Osteocyte (in vitro differentiated cells): ENCODE data around the gene TRIP6. TPM values are rescaled to one million over a fixed set of nuclear protein-coding genes. Genes with fewer than 3 reads are reported as not detected.

ENCODE experiments used
- DNase-seq: peaks from one replicate; pipeline ENCODE4 v3.0.0; 2021; ENCODE audit warnings: mixed read lengths; ENCODE audit not compliant: unreplicated experiment; ENCODE audit errors: extremely low spot score
- H3K27ac Mint-ChIP-seq: one replicate; pipeline ENCODE4 v1.8.0; 2021; ENCODE audit warnings: mild to moderate bottlenecking, mixed read lengths; ENCODE audit not compliant: unreplicated experiment
- H3K27me3 Mint-ChIP-seq: one replicate; pipeline ENCODE4 v1.8.0; 2021; ENCODE audit warnings: mixed read lengths; ENCODE audit not compliant: unreplicated experiment
- H3K36me3 Mint-ChIP-seq: one replicate; pipeline ENCODE4 v1.8.0; 2021; ENCODE audit warnings: mixed read lengths; ENCODE audit not compliant: unreplicated experiment
- H3K4me1 Mint-ChIP-seq: one replicate; pipeline ENCODE4 v1.8.0; 2021; ENCODE audit warnings: mixed read lengths; ENCODE audit not compliant: unreplicated experiment
- H3K4me3 Mint-ChIP-seq: one replicate; pipeline ENCODE4 v1.8.0; 2021; ENCODE audit warnings: mild to moderate bottlenecking, moderate library complexity, mixed read lengths; ENCODE audit not compliant: unreplicated experiment
- H3K9me3 Mint-ChIP-seq: one replicate; pipeline ENCODE4 v1.8.0; 2021; ENCODE audit warnings: mixed read lengths; ENCODE audit not compliant: unreplicated experiment
- total RNA-seq: library from RNA; stranded (reverse); gene quantifications from 2 replicates; pipeline ENCODE4 v1.2.1, GENCODE V29; 2021
- TF ChIP-seq, protein P1 (sequence below): fragments of 200-600 bp; sonication (generic); IDR thresholded peaks from 2 replicates; pipeline ENCODE4 v1.5.0; 2021; ENCODE audit warnings: antibody characterized with exemption, mild to moderate bottlenecking, moderate library complexity

TRIP6 gene
- total RNA-seq, 1 donor from 2014 or later = 123 TPM

GRCh38 chr7:100867776-100868485 lies 744 bp downstream of the TRIP6 start:
- Mint-ChIP-seq H3K36me3 (peaks cover 14% of the 10 kb centered on the region), H3K27me3 (no peaks in the 10 kb centered on the region), H3K4me3 (peak overlapping the region; percentile 96), H3K4me1 (peaks cover 34% of the 10 kb centered on the region), H3K9me3 (no peaks in the 10 kb centered on the region), H3K27ac (peak overlapping the region; percentile 88)
- TF ChIP-seq, protein P1, sequence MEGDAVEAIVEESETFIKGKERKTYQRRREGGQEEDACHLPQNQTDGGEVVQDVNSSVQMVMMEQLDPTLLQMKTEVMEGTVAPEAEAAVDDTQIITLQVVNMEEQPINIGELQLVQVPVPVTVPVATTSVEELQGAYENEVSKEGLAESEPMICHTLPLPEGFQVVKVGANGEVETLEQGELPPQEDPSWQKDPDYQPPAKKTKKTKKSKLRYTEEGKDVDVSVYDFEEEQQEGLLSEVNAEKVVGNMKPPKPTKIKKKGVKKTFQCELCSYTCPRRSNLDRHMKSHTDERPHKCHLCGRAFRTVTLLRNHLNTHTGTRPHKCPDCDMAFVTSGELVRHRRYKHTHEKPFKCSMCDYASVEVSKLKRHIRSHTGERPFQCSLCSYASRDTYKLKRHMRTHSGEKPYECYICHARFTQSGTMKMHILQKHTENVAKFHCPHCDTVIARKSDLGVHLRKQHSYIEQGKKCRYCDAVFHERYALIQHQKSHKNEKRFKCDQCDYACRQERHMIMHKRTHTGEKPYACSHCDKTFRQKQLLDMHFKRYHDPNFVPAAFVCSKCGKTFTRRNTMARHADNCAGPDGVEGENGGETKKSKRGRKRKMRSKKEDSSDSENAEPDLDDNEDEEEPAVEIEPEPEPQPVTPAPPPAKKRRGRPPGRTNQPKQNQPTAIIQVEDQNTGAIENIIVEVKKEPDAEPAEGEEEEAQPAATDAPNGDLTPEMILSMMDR = no peak
- DNase-seq = no peak

DNA sequence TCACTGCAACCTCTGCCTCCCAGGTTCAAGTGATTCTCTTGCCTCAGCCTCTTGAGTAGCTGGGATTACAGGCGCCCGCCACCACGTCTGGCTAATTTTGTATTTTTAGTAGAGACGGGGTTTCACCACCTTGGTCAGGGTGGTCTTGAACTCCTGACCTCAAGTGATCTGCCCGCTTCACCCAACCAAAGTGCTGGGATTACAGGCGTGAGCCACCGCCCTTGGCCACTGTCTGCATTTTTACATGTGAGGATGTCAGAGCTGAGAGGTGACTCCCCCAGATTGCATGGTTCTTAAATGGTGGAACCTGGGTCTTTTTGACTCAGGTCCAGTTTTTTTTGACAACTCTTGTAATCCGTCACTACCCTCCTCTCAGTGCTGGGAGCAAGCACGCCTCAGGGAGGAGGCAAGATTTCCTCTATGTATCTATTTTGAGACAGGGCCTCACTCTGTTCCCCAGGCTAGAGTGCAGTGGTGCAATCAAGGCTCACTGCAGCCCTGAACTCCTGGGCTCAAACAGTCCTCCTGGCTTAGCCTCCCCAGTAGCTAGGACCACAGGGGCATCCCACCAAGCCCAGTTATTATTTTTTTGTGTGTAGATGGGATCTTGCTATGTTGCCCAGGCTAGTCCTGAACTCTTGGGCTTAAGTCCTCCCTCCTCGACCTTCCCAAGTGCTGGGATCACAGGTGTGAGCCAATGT lies 6.6 kb downstream of the TRIP6 start:
- peak overlapping the region; percentile 98 for H3K4me3 Mint-ChIP-seq
- no peaks in the 10 kb centered on the region for H3K9me3 Mint-ChIP-seq
- no peaks in the 10 kb centered on the region for H3K27me3 Mint-ChIP-seq
- peaks cover 37% of the 10 kb centered on the region for H3K36me3 Mint-ChIP-seq
- TF ChIP-seq, protein P1 = no peak
- no peak for DNase-seq
- peaks cover 51% of the 10 kb centered on the region for H3K4me1 Mint-ChIP-seq
- H3K27ac Mint-ChIP-seq = peak overlapping the region; percentile 99

- no peak for DNase-seq
- TF ChIP-seq, protein P1 = no peak
- Mint-ChIP-seq H3K4me3 (peak overlapping the region; percentile 98), H3K4me1 (peaks cover 48% of the 10 kb centered on the region), H3K9me3 (no peaks in the 10 kb centered on the region), H3K36me3 (peaks cover 38% of the 10 kb centered on the region), H3K27ac (peak overlapping the region; percentile 99), H3K27me3 (no peaks in the 10 kb centered on the region)
These were observed 7.1 kb downstream of the TRIP6 start for GRCh38 chr7:100874300-100874576.

DNA sequence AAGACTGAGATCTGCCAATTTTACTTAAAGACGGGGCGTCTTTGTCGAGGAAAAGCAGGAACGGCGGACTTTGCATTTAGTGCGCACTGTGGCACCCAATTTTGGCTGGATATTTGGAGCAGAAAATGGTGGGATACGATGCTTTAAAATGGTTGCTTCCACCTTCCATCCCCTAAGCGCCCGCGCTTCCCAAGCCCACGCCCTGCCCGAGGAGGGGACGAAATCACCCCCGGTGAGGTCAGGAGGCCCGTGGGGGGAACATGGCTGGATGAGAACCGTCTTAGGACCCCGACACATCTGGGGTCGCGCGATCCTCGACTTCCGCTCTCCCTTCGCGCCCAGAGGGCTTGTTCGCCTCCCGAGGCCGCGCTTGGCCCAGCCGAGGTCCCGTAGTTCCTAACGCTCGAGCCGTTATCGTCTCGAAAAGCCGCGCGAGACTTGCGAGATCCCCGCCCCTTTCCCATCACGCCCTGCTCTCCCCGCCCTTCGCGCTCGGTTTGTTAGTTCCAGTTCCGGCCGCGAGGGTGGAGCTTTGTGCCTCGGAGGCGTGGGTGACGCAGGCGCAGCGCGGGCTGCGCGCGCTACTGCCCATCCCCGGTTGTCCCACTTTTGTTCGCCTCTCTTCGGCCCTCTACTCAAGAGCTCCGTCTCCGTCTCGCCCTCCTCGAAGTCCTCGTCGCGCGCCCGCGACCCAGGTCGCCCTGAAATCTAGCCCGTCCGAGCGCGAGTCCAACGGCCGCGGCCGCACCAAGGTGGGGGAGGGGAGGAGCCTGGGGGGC lies 7.6 kb downstream of the TRIP6 start, which contains the start of gene SRRT:
Gene SRRT, plus strand, starts transcription at position 527 of the 779 bp plus-strand sequence. CDS start 488 bp downstream, outside the sequence.
- peaks cover 41% of the 10 kb centered on the region for H3K36me3 Mint-ChIP-seq
- peaks cover 51% of the 10 kb centered on the region for H3K4me1 Mint-ChIP-seq
- no peaks in the 10 kb centered on the region for H3K9me3 Mint-ChIP-seq
- H3K27me3 Mint-ChIP-seq = no peaks in the 10 kb centered on the region
- DNase-seq = peak; percentile 99
- TF ChIP-seq, protein P1 = peak; percentile 43
- H3K27ac Mint-ChIP-seq = peak within 1 kb of the TSS; percentile 99
- peak within 1 kb of the TSS; percentile 98 for H3K4me3 Mint-ChIP-seq

- no peaks in the 10 kb centered on the region for H3K27me3 Mint-ChIP-seq
- peak overlapping the region; percentile 99 for H3K27ac Mint-ChIP-seq
- H3K4me1 Mint-ChIP-seq = peaks cover 55% of the 10 kb centered on the region
- no peak for DNase-seq
- TF ChIP-seq, protein P1 = no peak
- H3K4me3 Mint-ChIP-seq = peak overlapping the region; percentile 98
- H3K36me3 Mint-ChIP-seq = peaks cover 45% of the 10 kb centered on the region
- H3K9me3 Mint-ChIP-seq = no peaks in the 10 kb centered on the region
These were observed 8.2 kb downstream of the TRIP6 start for GRCh38 chr7:100875356-100875751.
